ENCODE data around the gene TRAF1. TPM values are rescaled to one million over a fixed set of nuclear protein-coding genes. Genes with fewer than 3 reads are reported as not detected.

Gene TRAF1
- total RNA-seq, 1 experiment from 2014 or later: 1.7 TPM

- no peak for DNase-seq (ENCODE audit: low read depth in 1 of 2, low spot score in 2 of 2)
- Histone ChIP-seq H3K27ac (no peak overlapping the region), H3K36me3 (no peaks in the 10 kb centered on the region), H3K9me3 (replicated peaks) (no peaks in the 10 kb centered on the region), H3K4me1 (replicated peaks) (no peaks in the 10 kb centered on the region), H3K4me3 (no peak overlapping the region), H3K27me3 (replicated peaks) (no peaks in the 10 kb centered on the region)
Measured at GRCh38 chr9:120886490-120886967, 40.1 kb downstream of the TRAF1 start.

GRCh38 chr9:120885958-120886357 lies 40.6 kb downstream of the TRAF1 start:
- no peak for DNase-seq (ENCODE audit: low read depth in 1 of 2, low spot score in 2 of 2)
- H3K4me3 ChIP-seq: no peak overlapping the region
- no peaks in the 10 kb centered on the region for H3K4me1 ChIP-seq (replicated peaks)
- H3K9me3 ChIP-seq (replicated peaks): no peaks in the 10 kb centered on the region
- H3K27ac ChIP-seq: no peak overlapping the region
- H3K27me3 ChIP-seq (replicated peaks): no peaks in the 10 kb centered on the region
- H3K36me3 ChIP-seq: no peaks in the 10 kb centered on the region

GRCh38 chr9:120885457-120885856 lies 41.1 kb downstream of the TRAF1 start:
- Histone ChIP-seq H3K27me3 (replicated peaks) (no peaks in the 10 kb centered on the region), H3K9me3 (replicated peaks) (no peaks in the 10 kb centered on the region), H3K4me1 (replicated peaks) (no peaks in the 10 kb centered on the region), H3K27ac (no peak overlapping the region), H3K4me3 (no peak overlapping the region), H3K36me3 (no peaks in the 10 kb centered on the region)
- DNase-seq (ENCODE audit: low read depth in 1 of 2, low spot score in 2 of 2): no peak

DNA sequence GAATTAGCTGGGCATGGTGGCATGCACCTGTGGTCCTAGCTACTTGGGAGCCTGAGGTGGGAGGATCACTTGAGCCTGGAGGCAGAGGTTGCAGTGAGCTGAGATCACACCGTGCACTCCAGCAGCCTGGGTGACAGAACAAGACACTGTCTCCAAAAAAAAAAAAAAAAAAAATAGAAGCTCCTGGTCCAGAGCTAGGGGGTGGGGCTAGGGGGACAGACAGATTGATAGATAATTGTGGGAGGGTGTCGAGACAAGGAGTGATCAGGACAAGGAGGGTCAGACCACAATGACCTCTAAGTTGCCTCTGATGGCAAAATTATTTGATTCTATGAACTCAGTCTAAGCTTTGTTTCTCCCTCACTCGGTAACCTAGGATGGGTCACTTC lies 43.0 kb downstream of the TRAF1 start:
- Histone ChIP-seq H3K4me3 (no peak overlapping the region), H3K27ac (no peak overlapping the region), H3K9me3 (replicated peaks) (no peaks in the 10 kb centered on the region), H3K27me3 (replicated peaks) (no peaks in the 10 kb centered on the region), H3K4me1 (replicated peaks) (no peaks in the 10 kb centered on the region), H3K36me3 (no peaks in the 10 kb centered on the region)
- no peak for DNase-seq (ENCODE audit: low read depth in 1 of 2, low spot score in 2 of 2)

DNA sequence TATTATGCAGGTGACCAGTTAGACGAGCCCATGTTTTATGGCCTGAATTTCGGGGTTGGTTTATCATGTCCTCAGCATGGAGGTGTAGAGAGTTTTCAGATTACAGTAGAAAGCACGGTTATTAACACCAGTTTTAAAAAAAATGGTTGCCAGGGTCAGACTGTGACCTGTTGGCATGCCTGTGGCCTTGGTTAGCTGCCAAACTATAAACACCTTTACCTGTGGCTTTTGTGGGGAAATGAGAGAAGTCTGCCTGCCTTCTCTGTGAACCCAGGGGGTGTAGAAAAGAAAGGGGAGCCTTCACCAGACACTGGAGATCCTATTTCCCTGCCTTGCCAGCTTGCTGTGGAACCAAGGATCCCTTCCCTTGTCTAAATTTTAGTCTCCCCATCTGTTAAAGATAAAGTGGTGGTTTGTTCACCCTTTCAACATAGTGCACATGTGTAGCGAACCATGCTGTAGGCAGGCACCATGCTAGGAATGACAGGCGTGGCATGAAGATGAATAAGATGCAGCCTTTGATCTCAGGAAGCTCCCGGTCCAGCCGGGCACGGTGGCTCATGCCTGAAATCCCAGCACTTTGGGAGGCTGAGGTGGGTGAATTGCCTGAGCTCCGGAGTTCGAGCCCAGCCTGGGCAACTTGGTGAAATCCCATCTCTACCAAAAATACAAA lies 43.5 kb downstream of the TRAF1 start:
- Histone ChIP-seq H3K27me3 (replicated peaks) (no peaks in the 10 kb centered on the region), H3K4me3 (no peak overlapping the region), H3K9me3 (replicated peaks) (no peaks in the 10 kb centered on the region), H3K4me1 (replicated peaks) (peaks cover 4% of the 10 kb centered on the region), H3K27ac (no peak overlapping the region), H3K36me3 (no peaks in the 10 kb centered on the region)
- DNase-seq (ENCODE audit: low read depth in 1 of 2, low spot score in 2 of 2): no peak

DNA sequence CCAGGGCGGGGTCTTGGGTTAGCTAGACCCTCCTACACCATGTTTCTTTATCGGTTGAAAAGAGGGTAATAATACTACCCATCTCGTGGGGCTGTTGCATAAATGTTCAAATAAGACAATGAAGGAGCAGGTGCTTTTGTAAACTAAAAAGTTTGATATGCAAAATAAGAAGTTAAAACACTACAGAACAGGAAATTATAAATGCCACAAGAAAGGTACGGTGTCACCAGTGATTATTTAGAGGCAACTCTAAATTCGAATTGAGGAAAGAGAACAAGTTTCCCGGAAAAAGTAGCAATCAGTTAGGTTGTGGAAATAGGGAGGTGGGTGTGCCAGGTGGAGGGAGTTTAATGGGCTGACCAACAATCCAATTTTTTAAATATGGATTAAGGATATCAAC lies 47.1 kb downstream of the TRAF1 start:
- no peak overlapping the region for H3K4me3 ChIP-seq
- H3K27ac ChIP-seq: no peak overlapping the region
- H3K9me3 ChIP-seq (replicated peaks): no peaks in the 10 kb centered on the region
- H3K27me3 ChIP-seq (replicated peaks): no peaks in the 10 kb centered on the region
- H3K4me1 ChIP-seq (replicated peaks): peaks cover 26% of the 10 kb centered on the region
- H3K36me3 ChIP-seq: peaks cover 23% of the 10 kb centered on the region
- no peak for DNase-seq (ENCODE audit: low read depth in 1 of 2, low spot score in 2 of 2)

GRCh38 chr9:120878188-120879130 lies 48.1 kb downstream of the TRAF1 start:
- Histone ChIP-seq H3K27ac (no peak overlapping the region), H3K9me3 (replicated peaks) (no peaks in the 10 kb centered on the region), H3K4me1 (replicated peaks) (peaks cover 34% of the 10 kb centered on the region)

GRCh38 chr9:120877276-120878034 lies 49.1 kb downstream of the TRAF1 start:
- peak; percentile 54 to 78 for DNase-seq (ENCODE audit: low read depth in 1 of 2, low spot score in 2 of 2)
- no peaks in the 10 kb centered on the region for H3K9me3 ChIP-seq (replicated peaks)

More at GRCh38 chr9:120878188-120879130, 48.1 kb downstream of the TRAF1 start:
- no peak for DNase-seq (ENCODE audit: low read depth in 1 of 2, low spot score in 2 of 2)
- H3K36me3 ChIP-seq: peaks cover 33% of the 10 kb centered on the region
- no peaks in the 10 kb centered on the region for H3K27me3 ChIP-seq (replicated peaks)
- no peak overlapping the region for H3K4me3 ChIP-seq

DNA sequence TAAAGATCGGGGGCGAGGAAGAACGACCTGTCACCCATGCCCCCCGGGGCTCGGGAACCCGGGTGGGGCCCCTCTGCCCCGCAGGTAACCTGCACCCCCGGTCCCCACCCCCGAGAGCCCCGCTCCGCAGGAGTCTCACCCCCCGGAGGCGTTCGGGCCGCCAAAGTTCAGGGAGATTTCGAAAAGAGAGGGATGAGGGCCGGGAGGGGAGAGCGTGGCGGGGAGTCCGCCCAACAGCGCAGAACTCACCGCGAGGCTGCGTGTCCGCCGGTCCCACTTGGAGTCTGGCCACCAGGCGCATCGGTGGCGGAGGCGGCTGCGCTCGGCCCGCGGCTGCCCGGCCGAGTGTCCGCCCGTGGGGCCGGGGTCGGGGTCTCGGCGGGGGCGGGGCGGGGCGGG lies 49.8 kb downstream of the TRAF1 start, which contains the start of gene PHF19:
Gene PHF19 (minus strand): TSS at position 347 of the 399 bp plus-strand sequence. CDS start 2,447 bp downstream, outside the sequence.
- Histone ChIP-seq H3K27me3 (replicated peaks) (no peaks in the 10 kb centered on the region), H3K9me3 (replicated peaks) (no peaks in the 10 kb centered on the region), H3K27ac (peak within 1 kb of the TSS; percentile 97), H3K36me3 (peaks cover 47% of the 10 kb centered on the region), H3K4me1 (replicated peaks) (peaks cover 34% of the 10 kb centered on the region), H3K4me3 (peak within 1 kb of the TSS; percentile 50)
- DNase-seq (ENCODE audit: low read depth in 1 of 2, low spot score in 2 of 2): peak in 1 of 2 experiments; percentile 61

More at GRCh38 chr9:120877276-120878034, 49.1 kb downstream of the TRAF1 start:
- peak overlapping the region; percentile 50 for H3K4me3 ChIP-seq
- peaks cover 42% of the 10 kb centered on the region for H3K36me3 ChIP-seq
- H3K27me3 ChIP-seq (replicated peaks): no peaks in the 10 kb centered on the region
- peaks cover 34% of the 10 kb centered on the region for H3K4me1 ChIP-seq (replicated peaks)
- H3K27ac ChIP-seq: peak overlapping the region; percentile 75

GRCh38 chr9:120875954-120876841 lies 50.4 kb downstream of the TRAF1 start:
- peak; percentile 92 to 95 for DNase-seq (ENCODE audit: low read depth in 1 of 2, low spot score in 2 of 2)
- peak overlapping the region; percentile 97 for H3K27ac ChIP-seq

GRCh38 chr9:120875643-120875953 lies 51.0 kb downstream of the TRAF1 start:
- no peaks in the 10 kb centered on the region for H3K9me3 ChIP-seq (replicated peaks)
- H3K27me3 ChIP-seq (replicated peaks): no peaks in the 10 kb centered on the region
- H3K27ac ChIP-seq: peak overlapping the region; percentile 97
- peaks cover 34% of the 10 kb centered on the region for H3K4me1 ChIP-seq (replicated peaks)
- DNase-seq (ENCODE audit: low read depth in 1 of 2, low spot score in 2 of 2): no peak
- H3K36me3 ChIP-seq: peaks cover 59% of the 10 kb centered on the region
- H3K4me3 ChIP-seq: peak overlapping the region; percentile 50

More at GRCh38 chr9:120875954-120876841, 50.4 kb downstream of the TRAF1 start:
- Histone ChIP-seq H3K9me3 (replicated peaks) (no peaks in the 10 kb centered on the region), H3K4me1 (replicated peaks) (peaks cover 34% of the 10 kb centered on the region), H3K27me3 (replicated peaks) (no peaks in the 10 kb centered on the region), H3K36me3 (peaks cover 53% of the 10 kb centered on the region), H3K4me3 (peak overlapping the region; percentile 50)

DNA sequence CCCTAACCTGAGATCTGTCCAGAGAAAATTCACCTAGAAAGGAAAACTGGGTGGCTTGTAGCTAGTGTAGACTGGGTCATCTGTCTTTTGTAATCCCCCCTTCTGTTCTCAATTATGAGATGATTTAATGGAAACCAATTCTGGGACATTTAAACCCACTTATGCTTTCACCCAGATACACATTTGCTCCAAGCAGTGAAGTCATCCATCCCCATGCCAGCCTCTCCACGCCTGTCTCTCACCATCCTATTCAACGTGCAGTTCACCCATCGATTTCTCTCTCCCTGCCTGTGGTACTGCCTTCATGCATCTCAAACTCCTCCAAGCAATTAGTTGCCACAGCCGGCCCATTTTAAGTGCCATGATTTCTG lies 51.4 kb downstream of the TRAF1 start:
- Histone ChIP-seq H3K9me3 (replicated peaks) (no peaks in the 10 kb centered on the region), H3K4me3 (peak overlapping the region; percentile 50), H3K36me3 (peaks cover 63% of the 10 kb centered on the region), H3K27me3 (replicated peaks) (no peaks in the 10 kb centered on the region), H3K27ac (peak overlapping the region; percentile 97), H3K4me1 (replicated peaks) (peaks cover 34% of the 10 kb centered on the region)
- DNase-seq (ENCODE audit: low read depth in 1 of 2, low spot score in 2 of 2): no peak
